ENCODE results near the gene FLACC1.
"Not testable (repeated sequence)": the region's sequence is repeated elsewhere in the genome, so short reads cannot be mapped to it uniquely, and the experiment has no call there.

Gene FLACC1, protein sequence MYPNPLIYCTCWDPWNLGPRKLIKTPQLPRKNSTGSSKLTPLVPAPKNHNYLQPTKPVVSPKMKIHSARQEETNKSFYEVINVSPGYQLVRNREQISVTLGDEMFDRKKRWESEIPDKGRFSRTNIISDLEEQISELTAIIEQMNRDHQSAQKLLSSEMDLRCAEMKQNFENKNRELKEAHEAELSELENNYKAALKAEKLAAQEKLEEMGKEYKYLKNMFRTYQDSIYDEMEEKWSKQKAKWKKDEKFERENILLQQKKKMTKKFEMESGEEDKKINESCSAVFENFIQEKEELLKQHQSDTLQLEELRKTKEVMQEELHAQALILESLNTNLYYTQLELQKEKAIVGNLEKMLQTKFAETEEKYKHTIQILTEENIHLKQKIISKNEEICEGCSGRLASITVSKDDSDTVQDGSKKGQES

GRCh38 chr2:201357221-201357620 lies at the start of gene FLACC1:
Gene FLACC1, minus strand, starts transcription at chr2:201357345. Its CDS starts 5,941 bp downstream, at chr2:201351404.
- intact Hi-C loops (cut with DNase I) = no loop called here
- DNase-seq = no peak

- DNase-seq = no peak
- intact Hi-C loops (cut with DNase I) = no loop called here
Measured at GRCh38 chr2:201406077-201406662, 49.0 kb upstream of the FLACC1 start.

DNA sequence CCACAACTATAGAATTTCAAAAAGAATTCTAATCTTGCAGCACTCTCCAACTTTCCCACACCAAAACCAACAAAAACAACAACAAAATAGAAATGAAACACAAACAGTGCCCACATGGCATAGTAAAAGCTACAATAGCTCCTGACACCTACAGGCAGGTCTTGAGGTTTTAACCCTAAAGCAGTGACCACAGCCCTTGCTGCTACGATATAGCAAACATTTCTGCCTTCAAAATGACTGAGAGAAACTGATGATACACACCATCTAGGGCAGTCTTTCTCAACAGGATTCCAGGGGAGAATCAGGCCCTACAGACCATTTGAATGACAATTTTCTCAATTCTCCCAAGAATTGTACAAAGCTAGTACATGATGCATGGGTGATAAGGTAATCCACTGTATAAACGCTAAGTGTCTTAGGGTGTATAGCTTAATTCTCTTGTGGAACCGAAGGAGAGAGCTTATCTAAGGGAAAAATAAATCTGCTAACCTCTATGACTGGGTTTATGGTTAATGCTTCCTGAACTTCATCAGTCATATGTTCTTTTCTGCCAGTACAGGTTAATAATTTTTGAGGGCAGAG lies 47.6 kb upstream of the FLACC1 start:
- intact Hi-C loops (cut with DNase I) = no loop called here

GRCh38 chr2:201403880-201404279 lies 46.7 kb upstream of the FLACC1 start:
- DNase-seq = no peak
- intact Hi-C loops (cut with DNase I) = no loop called here

More for the DNA sequence above, 47.6 kb upstream of the FLACC1 start:
- DNase-seq = no peak

DNA sequence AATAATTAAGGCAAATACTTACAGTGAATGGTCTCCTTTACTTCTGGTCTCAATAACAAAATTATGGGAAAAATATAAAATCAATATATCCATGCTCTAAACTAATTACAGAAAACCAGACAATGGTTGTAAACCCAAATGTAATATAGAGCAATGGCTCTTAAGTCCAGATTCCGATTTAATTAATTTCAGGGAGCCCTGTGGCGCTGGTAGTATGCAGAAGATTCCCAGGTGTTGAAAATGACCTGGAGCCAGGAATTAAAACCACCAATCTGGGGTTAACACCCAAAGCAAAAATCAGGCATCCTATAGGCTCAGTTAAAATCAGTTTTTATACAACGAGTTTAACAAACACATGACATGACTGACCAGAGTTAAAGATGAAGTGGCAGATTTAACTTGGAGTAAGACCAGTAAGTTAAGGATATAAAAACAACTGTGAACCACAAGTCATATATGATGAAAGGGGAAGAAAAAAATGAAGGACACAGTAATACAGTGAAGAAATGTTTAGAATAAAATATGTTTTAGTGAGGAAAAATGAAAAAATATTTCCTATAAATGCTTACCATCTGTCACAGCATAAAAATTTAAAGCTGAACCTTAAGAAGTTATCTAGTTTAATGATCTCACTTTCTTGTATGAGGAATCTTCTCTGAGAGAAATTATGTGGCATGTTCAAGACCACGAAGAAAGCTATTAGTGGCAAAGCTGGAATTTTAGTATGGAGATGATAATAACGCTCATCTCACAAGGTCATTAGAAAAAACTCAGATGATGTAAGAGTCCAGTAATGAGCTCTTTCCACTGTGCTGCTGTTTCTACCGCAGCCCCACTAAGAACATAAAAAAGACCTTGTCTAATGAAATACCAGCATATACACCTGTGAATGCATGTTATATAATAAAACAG lies 45.8 kb upstream of the FLACC1 start:
- intact Hi-C loops (cut with DNase I) = no loop called here
- no peak for DNase-seq

GRCh38 chr2:201401815-201402214 lies 44.7 kb upstream of the FLACC1 start:
- no peak for DNase-seq
- intact Hi-C loops (cut with DNase I) = no loop called here

DNA sequence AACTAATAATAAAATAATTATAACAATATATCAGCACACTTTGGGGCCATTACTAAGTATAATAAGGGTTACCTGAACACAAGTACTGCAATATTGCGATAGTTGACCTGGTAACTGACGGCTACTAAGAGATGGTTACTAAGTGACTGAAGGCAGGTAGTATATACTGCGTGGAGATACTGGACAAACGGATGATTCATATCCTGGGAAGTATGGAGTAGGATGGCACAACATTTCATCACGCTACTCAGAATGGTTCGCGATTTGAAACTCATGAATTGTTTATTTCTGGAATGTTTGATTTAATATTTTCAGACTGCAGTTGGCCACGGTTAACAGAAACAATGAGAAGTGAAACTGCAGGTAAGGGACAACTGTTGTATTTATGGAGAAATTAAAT lies 39.5 kb upstream of the FLACC1 start:
- DNase-seq = no peak
- intact Hi-C loops (cut with DNase I) = no loop called here

DNA sequence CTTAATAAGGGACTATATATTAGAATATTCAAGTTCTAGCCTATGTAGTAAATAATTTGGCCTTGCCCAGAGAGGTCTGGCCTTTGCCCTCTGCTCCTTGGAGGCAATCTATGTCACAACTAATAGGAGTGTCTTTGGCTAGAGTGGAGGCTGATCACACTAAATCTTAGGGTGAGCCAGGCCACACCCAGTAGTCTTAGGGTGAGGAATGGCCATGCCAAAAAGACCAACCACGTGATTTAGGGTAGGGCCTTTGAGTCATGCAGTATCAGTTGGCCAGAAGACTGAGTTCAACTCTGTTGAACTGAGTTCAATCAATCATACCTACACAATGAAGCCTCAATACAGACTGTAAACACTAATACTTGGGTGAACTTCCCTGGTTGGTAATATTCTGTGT lies 26.0 kb upstream of the FLACC1 start:
- DNase-seq = no peak
- intact Hi-C loops (cut with DNase I) = no loop called here

DNA sequence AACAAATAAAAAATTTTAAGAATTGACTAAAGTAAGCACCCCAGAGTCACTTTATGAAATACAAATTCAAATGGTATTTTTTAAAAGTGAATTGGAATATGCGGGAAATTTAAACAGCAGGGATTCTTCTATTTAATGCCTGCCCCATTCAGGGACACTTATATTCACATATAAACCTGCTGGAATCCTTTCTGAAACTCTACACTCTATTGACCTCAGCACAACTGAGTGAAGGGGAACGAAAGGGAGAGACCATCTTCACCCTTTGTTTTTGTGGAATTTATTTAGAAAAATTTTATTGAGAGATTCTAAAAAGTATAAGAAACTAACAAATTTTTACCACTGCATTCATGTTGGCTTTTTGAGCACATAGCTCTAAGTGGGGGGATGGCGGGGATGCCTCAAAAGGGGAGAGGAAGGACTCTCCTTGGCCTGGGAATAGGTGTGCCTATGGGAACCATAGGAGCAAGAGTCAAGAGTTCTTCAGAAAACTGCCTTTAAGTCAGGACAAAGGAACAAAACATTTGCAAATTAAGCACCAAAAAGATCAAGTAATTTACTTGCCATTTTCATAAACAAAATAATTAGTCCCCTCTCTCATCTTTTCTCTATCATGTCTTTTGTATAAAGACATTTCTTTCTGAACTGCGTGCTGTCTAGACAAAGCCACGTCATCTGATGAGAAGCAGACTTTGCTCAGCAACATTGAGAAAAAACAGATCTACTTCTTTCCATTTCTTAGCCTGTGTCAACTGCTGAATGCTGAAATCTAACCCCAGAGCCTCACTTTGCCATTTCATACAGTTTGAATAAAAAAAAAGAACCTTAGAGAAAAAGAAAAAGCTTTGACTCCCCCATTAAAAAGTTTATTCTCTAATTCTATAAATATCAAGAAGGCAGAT lies 21.6 kb upstream of the FLACC1 start:
- intact Hi-C loops (cut with DNase I) = no loop called here
- DNase-seq = no peak

DNA sequence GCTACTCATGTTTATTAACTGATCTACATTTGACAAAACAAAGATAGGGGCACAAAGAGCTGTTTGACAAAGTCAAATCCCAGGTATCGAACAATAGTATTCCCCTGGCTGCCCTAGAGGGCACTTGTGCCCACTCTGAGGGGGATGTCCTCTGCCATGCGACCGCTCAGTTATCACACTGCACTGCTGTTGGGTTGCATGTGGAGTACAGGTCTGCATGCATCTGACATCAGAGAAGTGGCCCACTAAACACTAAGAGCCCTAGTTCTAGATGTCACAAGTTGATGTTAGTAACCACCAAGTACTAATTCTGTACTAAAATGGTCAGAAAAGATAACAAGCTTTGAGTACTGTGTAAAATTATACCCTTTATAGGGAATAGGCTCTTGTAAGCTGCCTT lies 20.1 kb upstream of the FLACC1 start:
- intact Hi-C loops (cut with DNase I) = no loop called here
- DNase-seq = no peak

GRCh38 chr2:201369775-201370174 lies 12.6 kb upstream of the FLACC1 start:
- no peak for DNase-seq
- intact Hi-C loops (cut with DNase I) = no loop called here

DNA sequence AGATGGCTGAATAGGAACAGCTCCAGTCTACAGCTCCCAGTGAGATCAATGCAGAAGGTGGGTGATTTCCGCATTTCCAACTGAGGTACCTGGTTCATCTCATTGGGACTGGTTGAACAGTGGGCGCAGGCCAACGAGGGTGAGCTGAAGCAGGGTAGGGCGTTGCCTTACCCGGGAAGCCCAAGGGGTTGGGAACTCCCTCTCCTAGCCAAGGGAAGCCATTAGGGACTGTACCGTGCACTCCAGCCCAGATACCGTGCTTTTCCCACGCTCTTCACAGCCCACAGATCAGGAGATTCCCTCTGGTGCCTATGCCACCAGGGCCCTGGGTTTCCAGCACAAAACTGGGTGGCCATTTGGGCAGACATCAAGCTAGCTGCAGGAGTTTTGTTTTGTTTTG lies 12.2 kb upstream of the FLACC1 start:
- intact Hi-C loops (cut with DNase I); DNase-seq: not testable (repeated sequence)

GRCh38 chr2:201366146-201366545 lies 9.0 kb upstream of the FLACC1 start:
- intact Hi-C loops (cut with DNase I) = no loop called here
- no peak for DNase-seq

DNA sequence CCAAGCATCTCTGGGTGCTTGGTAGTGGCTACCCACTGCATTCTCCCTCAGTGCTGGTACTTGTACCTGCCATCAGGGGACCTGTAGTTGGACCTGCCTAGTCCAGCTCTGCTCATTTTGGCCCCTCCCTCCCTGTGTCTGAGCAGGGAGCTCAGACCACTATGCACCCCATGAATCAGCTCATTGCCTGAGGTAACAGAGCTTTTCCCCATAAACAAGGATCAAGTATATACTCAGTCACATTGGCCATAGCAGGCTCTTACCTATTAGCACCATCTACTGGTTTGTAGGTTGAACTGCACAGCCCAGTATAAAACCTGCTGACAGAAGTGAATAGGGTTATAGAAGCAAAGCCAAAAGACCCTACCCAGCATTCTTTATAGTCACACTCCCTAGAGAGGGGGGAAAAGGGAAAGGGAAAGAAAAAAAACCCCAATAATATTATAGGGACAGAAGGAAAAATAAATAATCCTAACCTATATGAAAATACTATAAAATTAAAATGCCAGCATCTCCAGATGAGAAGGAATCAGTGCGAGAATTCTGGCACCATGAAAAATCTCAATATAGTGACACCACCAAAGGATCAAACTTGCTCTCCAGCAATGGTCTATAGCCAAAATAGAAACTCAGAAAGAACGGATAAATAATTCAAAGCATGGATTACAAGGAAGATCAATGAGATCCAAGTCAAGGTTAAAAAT lies 6.9 kb upstream of the FLACC1 start:
- DNase-seq = no peak
- intact Hi-C loops (cut with DNase I) = loop anchor here (2.0 kb wide), 1 partner anchor 125 kb away; no protein-coding TSS in a partner anchor

- intact Hi-C loops (cut with DNase I) = no loop called here
- no peak for DNase-seq
Measured at GRCh38 chr2:201362396-201362795, 5.3 kb upstream of the FLACC1 start.

DNA sequence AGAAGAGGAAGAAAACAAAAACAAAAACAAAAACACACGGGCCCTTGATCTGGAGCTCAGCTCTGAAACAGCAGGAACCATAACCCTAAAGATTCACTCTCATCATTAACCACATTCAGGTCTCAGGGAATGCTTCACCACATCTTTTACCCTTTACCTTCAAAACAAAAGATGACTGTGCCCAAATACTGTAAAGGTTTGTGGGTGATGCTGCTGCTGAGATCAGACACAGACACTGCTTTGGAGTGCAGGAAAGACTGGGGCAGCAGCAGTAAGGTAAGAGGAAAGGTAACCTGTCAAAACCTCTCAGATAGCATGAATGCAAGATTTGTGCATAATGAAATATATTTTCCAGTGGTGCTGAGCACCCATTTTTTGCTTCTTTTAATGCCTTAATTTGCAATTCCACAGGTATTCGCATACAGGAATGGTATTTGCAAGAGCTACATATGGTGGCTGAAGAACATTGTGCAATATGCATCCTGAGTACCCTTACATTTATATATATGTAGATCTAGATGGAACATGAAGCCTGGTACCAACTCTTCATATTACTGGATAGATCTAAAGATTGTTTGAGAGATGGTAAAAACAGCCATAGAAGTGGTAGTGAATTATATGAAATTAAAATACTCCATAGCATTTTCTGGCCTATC lies 4.1 kb upstream of the FLACC1 start:
- intact Hi-C loops (cut with DNase I) = no loop called here
- DNase-seq = no peak

- peak in 1 of 10 donors; percentile 55 for DNase-seq
- intact Hi-C loops (cut with DNase I) = no loop called here
Measured at GRCh38 chr2:201360256-201360655, 3.1 kb upstream of the FLACC1 start.

GRCh38 chr2:201358684-201359083 lies 1.5 kb upstream of the FLACC1 start:
- DNase-seq = no peak
- intact Hi-C loops (cut with DNase I) = no loop called here

DNA sequence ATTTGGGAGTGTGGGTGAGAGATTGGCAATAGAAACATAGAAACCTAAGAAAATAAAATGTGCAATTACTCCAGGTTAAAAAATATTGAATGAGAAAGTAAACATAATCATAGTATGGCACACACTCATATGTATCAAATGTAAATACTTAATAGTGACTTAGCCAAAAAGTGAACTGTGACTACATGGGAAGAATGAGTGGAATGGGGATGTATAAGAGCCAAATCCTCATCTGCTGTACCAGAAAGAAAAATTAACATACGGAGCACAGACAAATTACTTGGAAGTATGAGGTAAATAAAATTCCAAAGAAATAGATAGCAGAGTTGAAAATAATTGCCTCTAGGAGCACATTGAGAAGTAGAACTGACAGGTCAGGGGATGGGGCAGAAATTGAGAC lies 4.0 kb downstream of the FLACC1 start:
- DNase-seq = no peak

More for the DNA sequence above, 4.0 kb downstream of the FLACC1 start:
- intact Hi-C loops (cut with DNase I) = no loop called here
